ENCODE data around the gene SS18L1. TPM values are rescaled to one million over a fixed set of nuclear protein-coding genes. Genes with fewer than 3 reads are reported as not detected.

The SS18L1 gene
- total RNA-seq, 6 experiments from 2014 or later: 14.1 to 26.5 (median 23.7) TPM

DNA sequence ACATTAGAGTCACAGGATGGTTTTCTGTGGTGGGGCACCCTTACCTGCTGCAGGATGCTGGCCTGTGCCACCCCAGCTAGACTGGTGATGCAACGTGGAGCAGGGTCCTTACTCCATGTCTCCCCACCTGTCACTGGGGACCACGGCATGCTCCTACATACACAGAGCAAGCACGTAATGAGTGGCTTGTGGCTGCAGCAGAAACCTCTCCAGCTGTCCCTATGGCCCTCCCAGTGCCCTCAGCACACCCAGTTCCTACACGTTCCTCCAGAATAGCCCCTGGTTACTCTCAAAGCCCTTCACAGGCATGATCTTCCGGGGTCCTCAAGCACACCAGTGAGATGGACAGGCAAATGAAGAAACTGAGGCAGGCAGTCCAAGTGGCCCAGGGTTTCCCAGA is 24.5 kb upstream of the SS18L1 start:
- ATAC-seq (no peak), DNase-seq (no peak)
- peaks cover 0 to 1% (median 0%) of the 10 kb centered on the region in 4 donors for H3K36me3 ChIP-seq
- intact Hi-C loops (cut with DNase I): no loop called here
- 92% methylated on average over 2 of the region's 5 CpGs for WGBS (ENCODE audit: insufficient coverage, low coverage, low lambda C conversion rate, missing lambda C conversion rate)
- no peak overlapping the region for H3K27ac ChIP-seq
- no peak for TF ChIP-seq POLR2A (IDR thresholded peaks at IDR 0.05)
- TF ChIP-seq, protein P1, sequence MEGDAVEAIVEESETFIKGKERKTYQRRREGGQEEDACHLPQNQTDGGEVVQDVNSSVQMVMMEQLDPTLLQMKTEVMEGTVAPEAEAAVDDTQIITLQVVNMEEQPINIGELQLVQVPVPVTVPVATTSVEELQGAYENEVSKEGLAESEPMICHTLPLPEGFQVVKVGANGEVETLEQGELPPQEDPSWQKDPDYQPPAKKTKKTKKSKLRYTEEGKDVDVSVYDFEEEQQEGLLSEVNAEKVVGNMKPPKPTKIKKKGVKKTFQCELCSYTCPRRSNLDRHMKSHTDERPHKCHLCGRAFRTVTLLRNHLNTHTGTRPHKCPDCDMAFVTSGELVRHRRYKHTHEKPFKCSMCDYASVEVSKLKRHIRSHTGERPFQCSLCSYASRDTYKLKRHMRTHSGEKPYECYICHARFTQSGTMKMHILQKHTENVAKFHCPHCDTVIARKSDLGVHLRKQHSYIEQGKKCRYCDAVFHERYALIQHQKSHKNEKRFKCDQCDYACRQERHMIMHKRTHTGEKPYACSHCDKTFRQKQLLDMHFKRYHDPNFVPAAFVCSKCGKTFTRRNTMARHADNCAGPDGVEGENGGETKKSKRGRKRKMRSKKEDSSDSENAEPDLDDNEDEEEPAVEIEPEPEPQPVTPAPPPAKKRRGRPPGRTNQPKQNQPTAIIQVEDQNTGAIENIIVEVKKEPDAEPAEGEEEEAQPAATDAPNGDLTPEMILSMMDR (IDR thresholded peaks at IDR 0.05): no peak
- no peaks in the 10 kb centered on the region for H3K9me3 ChIP-seq
- no peak overlapping the region for H3K4me3 ChIP-seq
- H3K27me3 ChIP-seq: no peaks in the 10 kb centered on the region
- H3K4me1 ChIP-seq: peaks cover 0 to 10% (median 3%) of the 10 kb centered on the region in 4 donors

DNA sequence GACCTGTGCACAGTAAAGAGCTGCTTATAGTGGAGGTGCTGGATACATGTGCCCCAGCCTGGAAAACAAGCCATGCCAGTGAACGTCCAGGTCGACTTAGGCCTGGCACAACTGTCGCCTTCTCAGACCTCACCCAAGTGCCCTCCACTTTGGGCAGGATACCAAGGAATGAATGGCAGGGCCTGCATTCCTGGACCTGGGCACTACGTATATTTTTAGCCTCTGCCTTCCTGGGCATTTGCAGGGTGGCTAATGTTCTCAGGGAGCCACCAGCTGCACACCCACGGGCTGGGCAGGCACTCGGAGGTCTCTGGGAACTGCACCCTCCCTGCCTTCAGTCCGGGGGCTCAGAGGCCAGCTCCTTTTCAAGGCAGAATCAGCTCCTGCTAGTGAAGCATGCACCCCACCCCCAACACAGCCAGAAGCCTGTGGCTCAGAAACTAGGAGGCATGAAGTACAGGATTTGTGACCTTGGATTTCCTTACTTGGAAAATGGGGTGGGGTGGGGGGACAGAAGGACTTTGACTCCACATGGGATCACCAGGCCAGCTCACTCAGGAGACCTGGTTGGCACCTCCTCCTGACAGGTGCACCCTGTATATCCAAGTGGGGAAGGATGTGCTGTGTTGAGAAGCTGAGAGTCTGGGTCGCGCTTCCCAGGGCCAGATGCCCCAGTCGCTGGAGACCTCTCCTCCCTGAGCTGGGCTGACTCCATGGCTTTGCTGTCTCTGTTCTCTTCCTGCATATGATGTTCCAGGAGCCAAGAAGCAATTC is 23.8 kb upstream of the SS18L1 start:
- TF ChIP-seq, protein P1 (IDR thresholded peaks at IDR 0.05): no peak
- no peak for TF ChIP-seq POLR2A (IDR thresholded peaks at IDR 0.05)
- DNase-seq (no peak), ATAC-seq (no peak)
- Histone ChIP-seq H3K9me3 (no peaks in the 10 kb centered on the region), H3K4me3 (no peak overlapping the region), H3K27ac (no peak overlapping the region), H3K4me1 (peaks cover 0 to 11% (median 3%) of the 10 kb centered on the region in 4 donors), H3K27me3 (no peaks in the 10 kb centered on the region), H3K36me3 (peaks cover 0 to 7% (median 1%) of the 10 kb centered on the region in 4 donors)
- intact Hi-C loops (cut with DNase I): no loop called here
- WGBS (ENCODE audit: insufficient coverage, low coverage, low lambda C conversion rate, missing lambda C conversion rate): 88% methylated on average over 8 of the region's 10 CpGs

DNA sequence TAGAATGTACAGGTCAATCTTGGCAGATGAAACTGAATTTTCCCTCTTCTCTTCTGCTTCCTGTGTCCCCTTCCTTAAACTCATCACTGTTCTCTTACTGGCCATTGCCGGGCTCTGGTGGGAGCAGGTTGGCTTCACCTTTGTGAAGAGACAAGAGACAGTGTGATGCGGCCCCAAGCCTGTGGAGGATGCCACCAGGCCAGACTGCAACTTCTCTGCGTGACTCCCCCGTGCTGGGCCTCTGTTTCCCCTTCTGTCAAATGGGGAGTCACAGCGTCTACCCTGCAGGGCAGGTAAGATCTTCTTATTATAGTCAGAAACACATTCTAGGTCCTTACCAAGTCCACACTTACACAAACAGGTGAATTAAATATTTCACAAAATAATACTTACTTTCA is 23.2 kb upstream of the SS18L1 start:
- H3K4me3 ChIP-seq: no peak overlapping the region
- peaks cover 0 to 11% (median 3%) of the 10 kb centered on the region in 4 donors for H3K4me1 ChIP-seq
- no peak overlapping the region for H3K27ac ChIP-seq
- DNase-seq: no peak
- TF ChIP-seq POLR2A (IDR thresholded peaks at IDR 0.05): no peak
- TF ChIP-seq, protein P1 (IDR thresholded peaks at IDR 0.05): no peak
- intact Hi-C loops (cut with DNase I): no loop called here
- H3K36me3 ChIP-seq: peaks cover 0 to 12% (median 4%) of the 10 kb centered on the region in 4 donors
- 93% methylated on average over 3 of the region's 5 CpGs for WGBS (ENCODE audit: insufficient coverage, low coverage, low lambda C conversion rate, missing lambda C conversion rate)
- ATAC-seq: no peak
- H3K9me3 ChIP-seq: no peaks in the 10 kb centered on the region
- no peaks in the 10 kb centered on the region for H3K27me3 ChIP-seq

DNA sequence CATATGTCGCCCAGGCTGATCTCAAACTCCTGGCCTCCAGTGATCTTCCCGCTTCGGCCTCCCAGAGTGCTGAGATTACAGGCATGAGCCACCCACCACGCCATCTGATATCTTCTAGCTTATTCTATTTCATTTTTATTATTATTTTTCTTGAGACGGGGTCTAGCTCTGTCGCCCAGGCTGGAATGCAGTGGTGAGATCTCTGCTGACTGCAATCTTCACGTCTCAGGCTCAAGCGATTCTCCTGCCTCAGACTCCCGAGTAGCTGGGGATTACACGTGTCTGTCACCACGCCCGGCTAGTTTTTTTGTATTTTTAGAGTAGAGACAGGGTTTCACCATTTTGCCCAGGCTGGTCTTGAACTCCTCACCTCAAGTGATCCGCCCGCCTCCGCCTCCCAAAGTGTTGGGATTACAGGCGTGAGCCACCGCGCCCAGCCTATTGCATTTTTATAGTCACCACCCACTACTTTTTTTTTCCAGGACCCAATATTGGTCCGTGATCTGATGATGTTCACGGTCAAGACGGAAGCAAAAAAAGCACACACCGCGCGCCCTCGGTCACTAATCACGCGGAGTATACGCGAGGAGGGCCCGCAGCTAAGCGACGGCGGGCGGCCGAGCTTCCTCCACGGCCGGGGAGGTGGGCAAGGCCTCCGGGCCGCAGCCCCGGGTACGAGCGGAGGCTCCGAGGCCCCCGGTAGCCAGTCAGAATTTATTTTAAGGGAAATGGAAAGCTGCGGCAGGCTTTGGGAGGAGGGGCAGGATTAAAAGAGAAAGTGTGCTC is 22.4 kb upstream of the SS18L1 start:
- intact Hi-C loops (cut with DNase I): no loop called here
- WGBS (ENCODE audit: insufficient coverage, low coverage, low lambda C conversion rate, missing lambda C conversion rate): 15% methylated on average over 44 of the region's 45 CpGs
- H3K27me3 ChIP-seq: no peaks in the 10 kb centered on the region
- H3K4me1 ChIP-seq: peaks cover 0 to 11% (median 3%) of the 10 kb centered on the region in 4 donors
- peaks cover 0 to 20% (median 8%) of the 10 kb centered on the region in 4 donors for H3K36me3 ChIP-seq
- peak overlapping the region; percentile 78 to 86 (median 82) for H3K4me3 ChIP-seq
- ATAC-seq: peak; percentile 1 to 20 (median 10)
- peak overlapping the region; percentile 83 to 93 (median 91) for H3K27ac ChIP-seq
- H3K9me3 ChIP-seq: no peaks in the 10 kb centered on the region
- TF ChIP-seq, protein P1 (IDR thresholded peaks at IDR 0.05): no peak
- TF ChIP-seq POLR2A (IDR thresholded peaks at IDR 0.05): peak; percentile 79
- DNase-seq: peak in 1 of 3 donors; percentile 68

Measured in right lobe of liver (tissue), 6 donors.